Measurements from ENCODE around the gene VIT. TPM values are rescaled to one million over a fixed set of nuclear protein-coding genes. Genes with fewer than 3 reads are reported as not detected.

Gene VIT
- 10 to 100 TPM in 3 of 6 experiments, 1 to 10 TPM in 3; 3.7 to 11.6 (median 9.7) TPM for total RNA-seq (2021; fragmentation: NEBNext Ultra II Directional; extraction: Animal tissue kit (Norgen Biotek cat#: 25700))
- long read RNA-seq, partial matches to known transcripts: 3 of 11 reads
- long read RNA-seq, other reads (novel, unspliced or antisense): 4 of 11 reads

GRCh38 chr2:36696533-36696932 lies at the start of gene VIT:
Gene VIT, plus strand, starts transcription at chr2:36696707. Its CDS starts 19,664 bp downstream, at chr2:36716371.
- TF ChIP-seq, protein P1, sequence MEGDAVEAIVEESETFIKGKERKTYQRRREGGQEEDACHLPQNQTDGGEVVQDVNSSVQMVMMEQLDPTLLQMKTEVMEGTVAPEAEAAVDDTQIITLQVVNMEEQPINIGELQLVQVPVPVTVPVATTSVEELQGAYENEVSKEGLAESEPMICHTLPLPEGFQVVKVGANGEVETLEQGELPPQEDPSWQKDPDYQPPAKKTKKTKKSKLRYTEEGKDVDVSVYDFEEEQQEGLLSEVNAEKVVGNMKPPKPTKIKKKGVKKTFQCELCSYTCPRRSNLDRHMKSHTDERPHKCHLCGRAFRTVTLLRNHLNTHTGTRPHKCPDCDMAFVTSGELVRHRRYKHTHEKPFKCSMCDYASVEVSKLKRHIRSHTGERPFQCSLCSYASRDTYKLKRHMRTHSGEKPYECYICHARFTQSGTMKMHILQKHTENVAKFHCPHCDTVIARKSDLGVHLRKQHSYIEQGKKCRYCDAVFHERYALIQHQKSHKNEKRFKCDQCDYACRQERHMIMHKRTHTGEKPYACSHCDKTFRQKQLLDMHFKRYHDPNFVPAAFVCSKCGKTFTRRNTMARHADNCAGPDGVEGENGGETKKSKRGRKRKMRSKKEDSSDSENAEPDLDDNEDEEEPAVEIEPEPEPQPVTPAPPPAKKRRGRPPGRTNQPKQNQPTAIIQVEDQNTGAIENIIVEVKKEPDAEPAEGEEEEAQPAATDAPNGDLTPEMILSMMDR (IDR thresholded peaks at IDR 0.05): no peak
- Mint-ChIP-seq H3K9me3 (no peaks in the 10 kb centered on the region), H3K27me3 (ENCODE audit: insufficient read depth) (no peaks in the 10 kb centered on the region), H3K4me1 (ENCODE audit: low read depth) (peaks cover 44% of the 10 kb centered on the region), H3K36me3 (ENCODE audit: low read depth) (no peaks in the 10 kb centered on the region), H3K4me3 (peak within 1 kb of the TSS; percentile 77), H3K27ac (peak within 1 kb of the TSS; percentile 75)
- peak; percentile 38 for DNase-seq

DNA sequence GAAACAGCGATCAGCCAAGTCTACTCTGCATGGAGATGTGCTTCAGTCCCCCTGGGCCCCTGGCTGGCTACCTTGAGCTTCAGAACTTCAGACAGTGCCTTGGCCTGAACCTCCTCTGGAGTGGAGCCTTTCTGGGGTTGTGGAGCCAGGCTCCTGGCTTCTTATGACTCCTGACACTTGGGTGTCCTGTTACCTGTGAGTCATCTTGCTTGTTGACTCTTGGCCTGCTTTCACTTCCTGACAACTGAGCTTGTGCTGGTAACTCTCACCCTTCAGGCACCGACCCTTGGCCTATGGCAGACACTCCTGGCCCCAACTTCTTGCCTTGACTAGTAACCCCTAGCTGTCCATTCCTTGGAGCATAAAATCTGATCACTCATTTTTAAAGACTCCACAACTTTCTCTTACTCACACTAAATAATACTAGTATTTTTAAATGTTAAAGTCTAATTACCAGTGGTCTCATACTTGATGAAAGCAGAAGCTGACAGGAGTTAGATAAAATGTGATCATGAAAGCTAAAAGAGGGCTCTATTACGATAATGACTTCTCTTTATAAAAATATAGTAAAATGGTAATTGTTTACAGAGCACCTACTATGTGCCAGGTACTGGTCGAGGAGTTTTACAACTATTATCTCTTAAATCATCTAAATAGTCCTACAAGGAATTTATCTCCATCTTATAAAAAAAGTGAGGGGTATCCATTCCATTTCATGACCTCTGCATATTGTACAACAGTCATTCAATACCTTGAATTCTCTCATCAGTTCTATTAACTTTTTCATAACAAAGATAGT lies 46.3 kb upstream of the VIT start:
- Mint-ChIP-seq H3K36me3 (ENCODE audit: low read depth) (peaks cover 30% of the 10 kb centered on the region), H3K9me3 (peaks cover 20% of the 10 kb centered on the region), H3K4me1 (ENCODE audit: low read depth) (peaks cover 58% of the 10 kb centered on the region), H3K27ac (peak overlapping the region; percentile 88), H3K27me3 (ENCODE audit: insufficient read depth) (peaks cover 3% of the 10 kb centered on the region; the same call in 1 of the 2 replicates), H3K4me3 (peak overlapping the region; percentile 58)
- DNase-seq: peak; percentile 73
- TF ChIP-seq, protein P1 (IDR thresholded peaks at IDR 0.05): no peak

DNA sequence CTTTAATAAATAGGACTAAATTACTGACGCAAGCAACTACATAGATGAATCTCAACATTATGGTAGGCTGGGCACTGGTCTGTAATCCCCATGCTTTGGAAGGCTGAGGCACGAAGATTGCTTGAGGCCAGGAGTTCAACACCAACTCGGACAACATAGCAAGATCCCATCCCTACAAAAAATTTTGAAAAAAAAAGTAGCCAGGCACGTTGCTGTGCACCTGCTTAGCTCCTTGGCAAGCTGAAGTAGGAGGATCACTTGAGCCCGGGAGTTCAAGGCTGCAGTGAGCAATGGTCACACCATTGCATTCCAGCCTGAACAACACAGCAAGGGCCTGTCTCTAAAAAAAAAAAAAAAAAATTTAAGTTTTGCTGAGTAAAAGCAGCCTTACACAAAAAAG lies 43.4 kb upstream of the VIT start:
- Mint-ChIP-seq H3K9me3 (peaks cover 9% of the 10 kb centered on the region), H3K27me3 (ENCODE audit: insufficient read depth) (peaks cover 3% of the 10 kb centered on the region; the same call in 1 of the 2 replicates), H3K4me1 (ENCODE audit: low read depth) (peaks cover 85% of the 10 kb centered on the region), H3K4me3 (no peak overlapping the region), H3K36me3 (ENCODE audit: low read depth) (peaks cover 18% of the 10 kb centered on the region), H3K27ac (no peak overlapping the region; the same call in 1 of the 2 replicates)
- no peak for DNase-seq
- TF ChIP-seq, protein P1 (IDR thresholded peaks at IDR 0.05): no peak

GRCh38 chr2:36653967-36654694 lies 42.4 kb upstream of the VIT start:
- TF ChIP-seq, protein P1 (IDR thresholded peaks at IDR 0.05): no peak
- no peak for DNase-seq
- Mint-ChIP-seq H3K9me3 (peaks cover 5% of the 10 kb centered on the region), H3K27ac (peak overlapping the region; percentile 96), H3K27me3 (ENCODE audit: insufficient read depth) (peaks cover 3% of the 10 kb centered on the region), H3K4me3 (no peak overlapping the region), H3K4me1 (ENCODE audit: low read depth) (peaks cover 87% of the 10 kb centered on the region), H3K36me3 (ENCODE audit: low read depth) (peaks cover 20% of the 10 kb centered on the region)

DNA sequence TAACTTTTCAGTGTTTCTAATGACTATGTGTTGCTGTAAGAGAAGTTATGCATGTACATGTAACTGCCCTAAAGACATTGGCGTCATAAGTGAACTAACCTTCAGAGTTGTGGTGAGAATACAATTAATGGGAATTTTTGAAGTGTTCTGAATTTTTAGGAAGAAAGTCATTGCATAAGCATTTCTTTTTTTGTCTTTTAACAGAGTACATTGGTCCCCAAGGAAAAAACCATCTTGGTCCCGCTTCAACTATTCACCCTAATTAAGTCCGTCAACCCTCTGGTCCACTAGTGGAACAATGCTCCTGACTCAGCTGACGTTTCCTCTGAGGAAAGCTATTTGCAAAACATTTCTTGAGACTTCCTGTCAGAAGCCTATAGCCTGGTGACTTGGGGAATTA lies 41.1 kb upstream of the VIT start:
- peak overlapping the region; percentile 39 for H3K4me3 Mint-ChIP-seq
- peak overlapping the region; percentile 96 for H3K27ac Mint-ChIP-seq
- peaks cover 3% of the 10 kb centered on the region for H3K27me3 Mint-ChIP-seq (ENCODE audit: insufficient read depth)
- peaks cover 87% of the 10 kb centered on the region for H3K4me1 Mint-ChIP-seq (ENCODE audit: low read depth)
- no peaks in the 10 kb centered on the region for H3K9me3 Mint-ChIP-seq
- TF ChIP-seq, protein P1 (IDR thresholded peaks at IDR 0.05): no peak
- peak; percentile 98 for DNase-seq
- H3K36me3 Mint-ChIP-seq (ENCODE audit: low read depth): peaks cover 15% of the 10 kb centered on the region

Data from HFFc6 (cell line).